ENCODE data around the gene FGF14. TPM values are rescaled to one million over a fixed set of nuclear protein-coding genes. Genes with fewer than 3 reads are reported as not detected.

The FGF14 gene
- total RNA-seq = not detected
- polyA plus RNA-seq = not detected
- not detected for total RNA-seq

- peaks cover 0 to 6% (median 0%) of the 10 kb centered on the region in 11 donors for H3K9me3 Mint-ChIP-seq
- intact Hi-C loops (cut with micrococcal nuclease) = loop anchor here in 1 of 2 donors (1.0 kb wide), 1 partner anchor 7 kb away; no protein-coding TSS in a partner anchor
- Histone ChIP-seq H3K36me3 (ENCODE audit: control insufficient read depth in 2 of 3, insufficient read depth in 3 of 3, low read length in 3 of 3) (no peaks in the 10 kb centered on the region), H3K4me1 (ENCODE audit: control insufficient read depth in 2 of 2, insufficient read depth in 2 of 2, low read length in 2 of 2) (peaks cover 0 to 20% of the 10 kb centered on the region in 2 donors), H3K27ac (ENCODE audit: low read depth, low read length) (no peak within 1 kb of the TSS), H3K4me3 (ENCODE audit: low read length) (peak within 1 kb of the TSS; percentile 33), H3K27me3 (ENCODE audit: control insufficient read depth in 2 of 2, insufficient read depth in 2 of 2, low read length in 2 of 2) (peaks cover 0 to 32% of the 10 kb centered on the region in 2 donors), H3K9me3 (ENCODE audit: control insufficient read depth in 2 of 3, low read length in 3 of 3) (no peaks in the 10 kb centered on the region)
- peaks cover 62 to 72% (median 67%) of the 10 kb centered on the region in 5 donors for H3K27me3 Mint-ChIP-seq
- no peaks in the 10 kb centered on the region for H3K36me3 Mint-ChIP-seq
- peaks cover 17 to 38% (median 27%) of the 10 kb centered on the region in 7 donors for H3K4me1 Mint-ChIP-seq
- ChIA-PET POLR2A (no interaction called here), CTCF (no interaction called here)
- H3K4me3 Mint-ChIP-seq = peak within 1 kb of the TSS; percentile 67 to 84 (median 81)
- ATAC-seq = no peak
- no peak for DNase-seq
- peak within 1 kb of the TSS in 2 of 9 donors; percentile 57 to 86 for H3K27ac Mint-ChIP-seq
These were observed at the start of gene FGF14 for GRCh38 chr13:102401766-102402165. TSS of gene FGF14 (minus strand) at chr13:102402048.

GRCh38 chr13:102443249-102443648, 41.4 kb upstream of the FGF14 start:
- intact Hi-C loops (cut with micrococcal nuclease) = no loop called here
- Mint-ChIP-seq H3K4me1 (no peaks in the 10 kb centered on the region), H3K27ac (no peak overlapping the region), H3K4me3 (no peak overlapping the region), H3K9me3 (peaks cover 0 to 18% (median 3%) of the 10 kb centered on the region in 11 donors), H3K27me3 (peaks cover 6 to 36% (median 32%) of the 10 kb centered on the region in 5 donors), H3K36me3 (no peaks in the 10 kb centered on the region)
- H3K27me3 ChIP-seq (ENCODE audit: control insufficient read depth in 2 of 2, insufficient read depth in 2 of 2, low read length in 2 of 2) = no peaks in the 10 kb centered on the region
- ChIA-PET POLR2A (interaction anchor here (0.6 kb wide), 1 partner anchor 325 kb away, joined by 3 read pairs; no protein-coding TSS in a partner anchor), CTCF (no interaction called here)
- no peaks in the 10 kb centered on the region for H3K9me3 ChIP-seq (ENCODE audit: control insufficient read depth in 2 of 3, low read length in 3 of 3)
- no peak overlapping the region for H3K27ac ChIP-seq (ENCODE audit: low read depth, low read length)
- DNase-seq = no peak
- no peaks in the 10 kb centered on the region for H3K36me3 ChIP-seq (ENCODE audit: control insufficient read depth in 2 of 3, insufficient read depth in 3 of 3, low read length in 3 of 3)
- ATAC-seq = no peak
- H3K4me1 ChIP-seq (ENCODE audit: control insufficient read depth in 2 of 2, insufficient read depth in 2 of 2, low read length in 2 of 2) = no peaks in the 10 kb centered on the region
- no peak overlapping the region for H3K4me3 ChIP-seq (ENCODE audit: low read length)

- ATAC-seq (no peak), DNase-seq (no peak)
- no peaks in the 10 kb centered on the region for H3K4me1 ChIP-seq (ENCODE audit: control insufficient read depth in 2 of 2, insufficient read depth in 2 of 2, low read length in 2 of 2)
- no peak overlapping the region for H3K4me3 ChIP-seq (ENCODE audit: low read length)
- Mint-ChIP-seq H3K27ac (no peak overlapping the region), H3K4me3 (no peak overlapping the region), H3K36me3 (no peaks in the 10 kb centered on the region), H3K9me3 (peaks cover 0 to 18% (median 3%) of the 10 kb centered on the region in 11 donors), H3K4me1 (no peaks in the 10 kb centered on the region), H3K27me3 (peaks cover 3 to 36% (median 29%) of the 10 kb centered on the region in 5 donors)
- no peaks in the 10 kb centered on the region for H3K9me3 ChIP-seq (ENCODE audit: control insufficient read depth in 2 of 3, low read length in 3 of 3)
- intact Hi-C loops (cut with micrococcal nuclease) = no loop called here
- ChIA-PET CTCF (no interaction called here), POLR2A (no interaction called here)
- H3K27ac ChIP-seq (ENCODE audit: low read depth, low read length) = no peak overlapping the region
- no peaks in the 10 kb centered on the region for H3K36me3 ChIP-seq (ENCODE audit: control insufficient read depth in 2 of 3, insufficient read depth in 3 of 3, low read length in 3 of 3)
- H3K27me3 ChIP-seq (ENCODE audit: control insufficient read depth in 2 of 2, insufficient read depth in 2 of 2, low read length in 2 of 2) = no peaks in the 10 kb centered on the region
These were observed 39.2 kb upstream of the FGF14 start for GRCh38 chr13:102441085-102441484.

- Histone ChIP-seq H3K4me1 (ENCODE audit: control insufficient read depth in 2 of 2, insufficient read depth in 2 of 2, low read length in 2 of 2) (no peaks in the 10 kb centered on the region), H3K27ac (ENCODE audit: low read depth, low read length) (no peak overlapping the region), H3K36me3 (ENCODE audit: control insufficient read depth in 2 of 3, insufficient read depth in 3 of 3, low read length in 3 of 3) (no peaks in the 10 kb centered on the region), H3K4me3 (ENCODE audit: low read length) (no peak overlapping the region), H3K27me3 (ENCODE audit: control insufficient read depth in 2 of 2, insufficient read depth in 2 of 2, low read length in 2 of 2) (no peaks in the 10 kb centered on the region), H3K9me3 (ENCODE audit: control insufficient read depth in 2 of 3, low read length in 3 of 3) (no peaks in the 10 kb centered on the region)
- ChIA-PET CTCF (no interaction called here), POLR2A (no interaction called here)
- H3K9me3 Mint-ChIP-seq = peaks cover 0 to 20% (median 5%) of the 10 kb centered on the region in 11 donors
- no peak overlapping the region for H3K27ac Mint-ChIP-seq
- H3K4me1 Mint-ChIP-seq = no peaks in the 10 kb centered on the region
- H3K27me3 Mint-ChIP-seq = peaks cover 3 to 40% (median 27%) of the 10 kb centered on the region in 5 donors
- DNase-seq = no peak
- H3K36me3 Mint-ChIP-seq = peaks cover 0 to 4% (median 0%) of the 10 kb centered on the region in 5 donors
- ATAC-seq = no peak
- H3K4me3 Mint-ChIP-seq = no peak overlapping the region
- intact Hi-C loops (cut with micrococcal nuclease) = no loop called here
These were observed 38.5 kb upstream of the FGF14 start for GRCh38 chr13:102440259-102440936.

- H3K27me3 ChIP-seq (ENCODE audit: control insufficient read depth in 2 of 2, insufficient read depth in 2 of 2, low read length in 2 of 2) = no peaks in the 10 kb centered on the region
- H3K4me3 Mint-ChIP-seq = no peak overlapping the region
- H3K27ac Mint-ChIP-seq = no peak overlapping the region
- H3K27ac ChIP-seq (ENCODE audit: low read depth, low read length) = no peak overlapping the region
- H3K36me3 ChIP-seq (ENCODE audit: control insufficient read depth in 2 of 3, insufficient read depth in 3 of 3, low read length in 3 of 3) = no peaks in the 10 kb centered on the region
- H3K9me3 ChIP-seq (ENCODE audit: control insufficient read depth in 2 of 3, low read length in 3 of 3) = peaks cover 0 to 4% (median 0%) of the 10 kb centered on the region in 3 experiments
- intact Hi-C loops (cut with micrococcal nuclease) = no loop called here
- no peak for DNase-seq
- POLR2A ChIA-PET = no interaction called here
- peaks cover 4 to 52% (median 16%) of the 10 kb centered on the region in 11 donors for H3K9me3 Mint-ChIP-seq
- peaks cover 0 to 14% (median 0%) of the 10 kb centered on the region in 5 donors for H3K36me3 Mint-ChIP-seq
- peaks cover 3 to 37% (median 18%) of the 10 kb centered on the region in 5 donors for H3K27me3 Mint-ChIP-seq
- H3K4me1 Mint-ChIP-seq = no peaks in the 10 kb centered on the region
- ATAC-seq = no peak
- CTCF ChIA-PET = no interaction called here
- no peaks in the 10 kb centered on the region for H3K4me1 ChIP-seq (ENCODE audit: control insufficient read depth in 2 of 2, insufficient read depth in 2 of 2, low read length in 2 of 2)
- no peak overlapping the region for H3K4me3 ChIP-seq (ENCODE audit: low read length)
These were observed 20.8 kb upstream of the FGF14 start for GRCh38 chr13:102422690-102423089.

GRCh38 chr13:102405499-102406100, 3.8 kb upstream of the FGF14 start:
- no peaks in the 10 kb centered on the region for H3K36me3 ChIP-seq (ENCODE audit: control insufficient read depth in 2 of 3, insufficient read depth in 3 of 3, low read length in 3 of 3)
- H3K4me3 Mint-ChIP-seq = no peak overlapping the region
- H3K9me3 ChIP-seq (ENCODE audit: control insufficient read depth in 2 of 3, low read length in 3 of 3) = no peaks in the 10 kb centered on the region
- H3K36me3 Mint-ChIP-seq = no peaks in the 10 kb centered on the region
- peaks cover 0 to 6% (median 0%) of the 10 kb centered on the region in 11 donors for H3K9me3 Mint-ChIP-seq
- H3K27ac ChIP-seq (ENCODE audit: low read depth, low read length) = no peak overlapping the region
- H3K27ac Mint-ChIP-seq = no peak overlapping the region
- peaks cover 13 to 24% (median 19%) of the 10 kb centered on the region in 7 donors for H3K4me1 Mint-ChIP-seq
- ATAC-seq = peak; percentile 36
- peak in 1 of 9 donors; percentile 5 for DNase-seq
- CTCF ChIA-PET = no interaction called here
- peaks cover 0 to 17% of the 10 kb centered on the region in 2 donors for H3K4me1 ChIP-seq (ENCODE audit: control insufficient read depth in 2 of 2, insufficient read depth in 2 of 2, low read length in 2 of 2)
- peaks cover 0 to 25% of the 10 kb centered on the region in 2 donors for H3K27me3 ChIP-seq (ENCODE audit: control insufficient read depth in 2 of 2, insufficient read depth in 2 of 2, low read length in 2 of 2)
- intact Hi-C loops (cut with micrococcal nuclease) = no loop called here
- no peak overlapping the region for H3K4me3 ChIP-seq (ENCODE audit: low read length)
- H3K27me3 Mint-ChIP-seq = peaks cover 50 to 75% (median 72%) of the 10 kb centered on the region in 5 donors
- POLR2A ChIA-PET = no interaction called here
